Endodermal cell (in vitro differentiated cells): Measurements from ENCODE around the gene LPP. TPM values are rescaled to one million over a fixed set of nuclear protein-coding genes. Genes with fewer than 3 reads are reported as not detected.

ENCODE experiments used
- DNase-seq: peaks from one replicate; pipeline ENCODE4 v3.0.0-alpha.2; 2017
- H3K27ac ChIP-seq: 2 replicates; pipeline ENCODE4 v1.5.1; 2013; ENCODE audit warnings: mild to moderate bottlenecking, low read depth, low read length, moderate library complexity
- H3K27me3 ChIP-seq: 2 replicates; pipeline ENCODE4 v1.6.1; 2013; ENCODE audit warnings: mild to moderate bottlenecking, low read length, moderate library complexity; ENCODE audit not compliant: insufficient read depth, control insufficient read depth, poor library complexity, severe bottlenecking
- H3K36me3 ChIP-seq: 2 replicates; pipeline ENCODE4 v1.7.0; 2013; ENCODE audit warnings: mild to moderate bottlenecking, low read length, moderate library complexity; ENCODE audit not compliant: control insufficient read depth, insufficient read depth
- H3K4me1 ChIP-seq: one replicate; pipeline ENCODE4 v1.7.0; 2013; ENCODE audit warnings: low read length; ENCODE audit not compliant: control insufficient read depth, insufficient read depth
- H3K4me3 ChIP-seq: 2 replicates; pipeline ENCODE4 v1.5.1; 2013; ENCODE audit warnings: mild to moderate bottlenecking, low read length, moderate library complexity
- H3K9ac ChIP-seq: 2 replicates; pipeline ENCODE4 v1.6.1; 2013; ENCODE audit warnings: mild to moderate bottlenecking, low read length, moderate library complexity; ENCODE audit not compliant: poor library complexity, severe bottlenecking; ENCODE audit errors: extremely low read depth
- H3K9me3 ChIP-seq: 2 replicates; pipeline ENCODE4 v1.6.1; 2013; ENCODE audit warnings: mild to moderate bottlenecking, low read length, moderate library complexity; ENCODE audit not compliant: control insufficient read depth
- H3K27ac Mint-ChIP-seq: 2 replicates; pipeline ENCODE4 v1.8.0; 2020; ENCODE audit warnings: mixed read lengths
- H3K27me3 Mint-ChIP-seq: 2 replicates; pipeline ENCODE4 v1.8.0; 2021; ENCODE audit warnings: mild to moderate bottlenecking, mixed read lengths; ENCODE audit not compliant: insufficient read depth
- H3K36me3 Mint-ChIP-seq: 2 replicates; pipeline ENCODE4 v1.8.0; 2020; ENCODE audit warnings: low read depth, mixed read lengths
- H3K4me1 Mint-ChIP-seq: 2 replicates; pipeline ENCODE4 v1.8.0; 2020; ENCODE audit warnings: mixed read lengths
- H3K4me3 Mint-ChIP-seq: 2 replicates; pipeline ENCODE4 v1.8.0; 2020; ENCODE audit warnings: mild to moderate bottlenecking, moderate library complexity, mixed read lengths
- H3K9me3 Mint-ChIP-seq: 2 replicates; pipeline ENCODE4 v1.8.0; 2020; ENCODE audit warnings: mild to moderate bottlenecking, mixed read lengths
- WGBS, 2 experiments: methylation state at CpG; one replicate each; pipeline versions ENCODE4 v1.1.5 to v1.1.7; 2013; ENCODE audit warnings: missing lambda C conversion rate in 2 of 2, mixed read lengths in 1 of 2; ENCODE audit not compliant: insufficient coverage in 1 of 2, insufficient read length in 1 of 2; 5-methylcytosine and 5-hydroxymethylcytosine counted together
- total RNA-seq, 2 donors: library from RNA; stranded (reverse); fragmentation: NEBNext Ultra II Directional in 1 of 2; extraction: Animal tissue kit (Norgen Biotek cat#: 25700) in 1 of 2; gene quantifications; 2 replicates in 1 of 2; 3 replicates in 1 of 2; pipeline ENCODE4 v1.2.1, GENCODE V29; 2021
- TF ChIP-seq, protein P1 (sequence below): fragments of 200-600 bp; sonication (generic); conservative IDR thresholded peaks from 2 replicates; pipeline ENCODE4 v1.5.0; 2021; ENCODE audit warnings: antibody characterized with exemption, mild to moderate bottlenecking

Gene LPP
- total RNA-seq, 2 donors from 2014 or later, result 78.0 to 105 TPM

DNA sequence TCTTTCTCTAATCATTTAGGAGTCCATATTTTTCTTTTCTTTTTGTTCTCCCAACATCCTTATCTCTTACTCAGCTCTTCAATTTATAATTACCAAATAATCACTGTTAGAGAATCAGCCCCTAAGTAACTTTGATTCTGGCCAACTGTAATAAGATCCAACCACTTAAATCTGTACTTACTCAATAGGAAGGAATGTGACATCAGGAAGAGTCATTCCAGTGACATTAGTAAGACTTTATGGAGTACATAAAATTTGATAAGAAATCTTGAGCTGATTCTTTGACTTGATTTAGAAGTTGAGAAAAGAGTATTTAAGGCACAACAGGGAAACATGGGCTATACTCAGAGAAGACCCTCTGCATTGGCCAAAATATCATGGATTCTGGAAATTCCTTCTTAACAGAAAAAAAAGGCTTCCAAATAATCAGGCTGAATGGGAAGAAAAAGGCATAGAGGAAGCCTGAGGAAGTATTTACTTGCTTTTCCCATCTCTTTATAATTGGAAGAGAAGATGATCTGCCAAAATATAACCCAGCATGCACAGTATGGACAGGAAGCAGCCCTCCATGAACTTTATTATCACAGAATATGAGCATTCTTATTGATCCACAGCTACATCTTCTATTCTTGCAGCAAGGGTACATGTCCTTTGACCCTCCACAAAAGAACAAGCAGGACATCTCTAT, 728.1 kb downstream of the LPP start:
- H3K27ac Mint-ChIP-seq, result peak overlapping the region; percentile 30
- no peak overlapping the region for H3K4me3 Mint-ChIP-seq
- H3K9me3 Mint-ChIP-seq, result no peaks in the 10 kb centered on the region
- Histone ChIP-seq H3K4me3 (no peak overlapping the region), H3K36me3 (peaks cover 50% of the 10 kb centered on the region), H3K4me1 (no peaks in the 10 kb centered on the region), H3K9ac (no peak overlapping the region), H3K9me3 (no peaks in the 10 kb centered on the region), H3K27ac (no peak overlapping the region), H3K27me3 (no peaks in the 10 kb centered on the region)
- no peaks in the 10 kb centered on the region for H3K27me3 Mint-ChIP-seq
- DNase-seq, result no peak
- TF ChIP-seq, protein P1, sequence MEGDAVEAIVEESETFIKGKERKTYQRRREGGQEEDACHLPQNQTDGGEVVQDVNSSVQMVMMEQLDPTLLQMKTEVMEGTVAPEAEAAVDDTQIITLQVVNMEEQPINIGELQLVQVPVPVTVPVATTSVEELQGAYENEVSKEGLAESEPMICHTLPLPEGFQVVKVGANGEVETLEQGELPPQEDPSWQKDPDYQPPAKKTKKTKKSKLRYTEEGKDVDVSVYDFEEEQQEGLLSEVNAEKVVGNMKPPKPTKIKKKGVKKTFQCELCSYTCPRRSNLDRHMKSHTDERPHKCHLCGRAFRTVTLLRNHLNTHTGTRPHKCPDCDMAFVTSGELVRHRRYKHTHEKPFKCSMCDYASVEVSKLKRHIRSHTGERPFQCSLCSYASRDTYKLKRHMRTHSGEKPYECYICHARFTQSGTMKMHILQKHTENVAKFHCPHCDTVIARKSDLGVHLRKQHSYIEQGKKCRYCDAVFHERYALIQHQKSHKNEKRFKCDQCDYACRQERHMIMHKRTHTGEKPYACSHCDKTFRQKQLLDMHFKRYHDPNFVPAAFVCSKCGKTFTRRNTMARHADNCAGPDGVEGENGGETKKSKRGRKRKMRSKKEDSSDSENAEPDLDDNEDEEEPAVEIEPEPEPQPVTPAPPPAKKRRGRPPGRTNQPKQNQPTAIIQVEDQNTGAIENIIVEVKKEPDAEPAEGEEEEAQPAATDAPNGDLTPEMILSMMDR, result no peak
- H3K36me3 Mint-ChIP-seq, result peaks cover 20% of the 10 kb centered on the region
- H3K4me1 Mint-ChIP-seq, result no peaks in the 10 kb centered on the region

DNA sequence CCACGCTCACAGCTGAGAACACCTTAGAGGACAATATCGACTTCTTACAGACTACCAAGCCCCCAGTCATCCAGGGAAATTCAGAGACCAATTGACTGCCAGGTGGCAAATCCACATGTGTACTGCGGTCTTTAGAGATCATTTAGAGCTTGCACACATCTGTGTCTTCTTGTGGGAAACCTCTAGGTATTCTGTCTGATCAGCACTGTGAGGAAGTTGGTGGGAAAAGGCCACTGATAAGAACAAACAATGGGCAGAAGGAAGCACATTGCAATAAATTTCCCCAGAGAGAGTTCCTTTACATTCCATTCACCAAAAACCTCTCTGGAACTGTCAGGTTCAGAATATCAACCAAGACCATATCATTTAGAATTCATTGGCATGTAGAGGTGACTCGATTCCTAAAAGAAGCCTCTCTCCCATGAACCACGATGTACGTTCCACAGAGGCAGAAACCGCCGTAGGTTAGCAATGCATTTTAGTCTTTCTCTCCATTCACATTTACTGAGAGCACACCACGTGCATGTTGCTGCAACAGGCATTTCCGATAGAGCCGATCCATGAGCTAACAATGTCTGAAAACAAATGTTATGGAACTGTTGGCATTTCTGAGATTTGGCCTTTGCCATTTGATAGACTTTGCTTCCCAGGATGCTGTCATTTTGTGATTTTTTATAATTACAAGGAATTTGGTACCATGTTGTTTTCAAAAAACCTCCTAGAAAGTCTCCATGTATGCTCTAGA, 730.5 kb downstream of the LPP start:
- DNase-seq, result no peak
- H3K4me3 Mint-ChIP-seq, result no peak overlapping the region
- WGBS, 2 experiments, result 94% methylated on average over 8 to 11 of the region's 11 CpGs

DNA sequence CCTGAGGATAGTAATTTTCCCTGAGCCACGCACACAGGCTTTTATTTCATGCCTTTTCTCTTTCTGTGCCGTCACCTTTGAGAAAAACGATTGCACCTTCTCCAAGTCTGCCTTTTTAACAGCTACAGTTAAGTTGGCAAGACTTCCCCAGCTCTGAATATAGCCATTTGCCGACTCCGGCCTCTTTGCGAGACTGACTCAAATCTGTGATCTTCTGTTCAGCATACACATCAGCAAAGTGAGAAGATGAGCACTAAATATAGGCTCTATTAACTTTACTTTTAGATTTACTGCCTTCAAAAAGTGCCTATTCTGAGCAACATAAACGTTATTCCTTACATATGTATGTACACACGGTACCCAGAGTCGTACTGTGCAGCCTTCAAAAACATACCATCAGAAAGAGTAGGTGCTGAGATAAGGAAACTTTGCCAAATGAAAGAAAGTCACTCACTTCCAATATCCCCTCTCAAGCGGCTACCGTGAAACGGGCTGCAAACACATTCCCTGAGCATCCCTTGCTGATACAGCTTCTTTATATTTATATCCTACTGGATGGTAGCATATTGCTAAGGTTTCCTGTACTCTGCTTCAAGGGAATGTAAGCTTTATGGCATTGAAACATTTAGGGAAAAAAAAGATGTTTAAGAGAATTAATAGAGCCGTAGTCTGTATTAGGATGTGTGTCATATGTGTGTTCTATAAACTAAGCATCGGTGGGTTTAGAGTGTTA, 734.5 kb downstream of the LPP start:
- Histone ChIP-seq H3K9me3 (no peaks in the 10 kb centered on the region), H3K9ac (no peak overlapping the region), H3K36me3 (peaks cover 31% of the 10 kb centered on the region), H3K27ac (no peak overlapping the region), H3K4me3 (no peak overlapping the region), H3K27me3 (no peaks in the 10 kb centered on the region), H3K4me1 (no peaks in the 10 kb centered on the region)
- H3K27ac Mint-ChIP-seq, result no peak overlapping the region
- no peaks in the 10 kb centered on the region for H3K9me3 Mint-ChIP-seq
- no peaks in the 10 kb centered on the region for H3K27me3 Mint-ChIP-seq
- WGBS, 2 experiments, result 94 to 96% methylated on average over 9 to 14 of the region's 14 CpGs
- peaks cover 4% of the 10 kb centered on the region for H3K4me1 Mint-ChIP-seq
- H3K36me3 Mint-ChIP-seq, result no peaks in the 10 kb centered on the region
- no peak overlapping the region for H3K4me3 Mint-ChIP-seq
- DNase-seq, result no peak
- TF ChIP-seq, protein P1, result no peak

More for the DNA sequence above, 730.5 kb downstream of the LPP start:
- H3K4me3 ChIP-seq, result no peak overlapping the region
- no peak overlapping the region for H3K9ac ChIP-seq
- H3K36me3 Mint-ChIP-seq, result peaks cover 17% of the 10 kb centered on the region
- peaks cover 41% of the 10 kb centered on the region for H3K36me3 ChIP-seq
- TF ChIP-seq, protein P1, result no peak
- H3K27me3 Mint-ChIP-seq, result no peaks in the 10 kb centered on the region
- no peaks in the 10 kb centered on the region for H3K4me1 ChIP-seq
- no peaks in the 10 kb centered on the region for H3K9me3 Mint-ChIP-seq
- H3K4me1 Mint-ChIP-seq, result no peaks in the 10 kb centered on the region
- H3K27ac ChIP-seq, result no peak overlapping the region
- no peak overlapping the region for H3K27ac Mint-ChIP-seq
- no peaks in the 10 kb centered on the region for H3K27me3 ChIP-seq
- H3K9me3 ChIP-seq, result no peaks in the 10 kb centered on the region
